Activated CD4-positive, alpha-beta T cell treated with anti-CD3 and anti-CD28 coated beads for 36 hours (primary cell): ENCODE data around the gene NAAA. TPM values are rescaled to one million over a fixed set of nuclear protein-coding genes. Genes with fewer than 3 reads are reported as not detected.
A peak's percentile ranks its signal among the peaks of the same experiment; 100 is the strongest.

Experiments used
- ATAC-seq: fragments of 200-7000 bp; cut with Tn5 transposase; one replicate; pipeline ENCODE4 v1.10.0; 2021; ENCODE audit warnings: mild to moderate bottlenecking, moderate library complexity
- CTCF ChIA-PET: fragments of 350-600 bp; sonication (Branson Sonifier 250); formaldehyde crosslinking; loops from one replicate; lab custom pipeline; 2021; ENCODE audit warnings: antibody characterized with exemption; lab: Charles Lee
- POLR2A ChIA-PET: fragments of 350-600 bp; sonication (Branson Sonifier 250); formaldehyde crosslinking; loops from one replicate; lab custom pipeline; 2021; ENCODE audit warnings: antibody characterized with exemption, inconsistent platforms; lab: Charles Lee
- DNase-seq: peaks from one replicate; pipeline ENCODE4 v3.0.0-alpha.2; 2020
- H3K27ac Mint-ChIP-seq: one replicate; pipeline ENCODE4 v1.8.0; 2021; ENCODE audit warnings: mixed read lengths
- H3K27me3 Mint-ChIP-seq: one replicate; pipeline ENCODE4 v1.8.0; 2021; ENCODE audit warnings: mixed read lengths
- H3K36me3 Mint-ChIP-seq: one replicate; pipeline ENCODE4 v1.8.0; 2021; ENCODE audit warnings: low read depth, mixed read lengths
- H3K4me1 Mint-ChIP-seq: one replicate; pipeline ENCODE4 v1.8.0; 2021; ENCODE audit warnings: mixed read lengths
- H3K4me3 Mint-ChIP-seq: one replicate; pipeline ENCODE4 v1.8.0; 2021; ENCODE audit warnings: mild to moderate bottlenecking, moderate library complexity, mixed read lengths
- H3K9me3 Mint-ChIP-seq: one replicate; pipeline ENCODE4 v1.8.0; 2021; ENCODE audit warnings: low read depth, mixed read lengths
- intact Hi-C, 2 experiments: fragments of 100-400 bp; cut with DNase I in 1 of 2; cut with micrococcal nuclease in 1 of 2; formaldehyde crosslinking; loops; one replicate each; pipeline versions ENCODE4 v1.14.2 to v1.15.1; 2022 to 2024; cut with DNase I, micrococcal nuclease
- total RNA-seq, 2 experiments: library from RNA; stranded (reverse); gene quantifications; one replicate each; pipeline ENCODE4 v1.2.3, GENCODE V29; 2021

NAAA gene
- total RNA-seq, 2 experiments from 2014 or later: 21.2 to 26.8 TPM

DNA sequence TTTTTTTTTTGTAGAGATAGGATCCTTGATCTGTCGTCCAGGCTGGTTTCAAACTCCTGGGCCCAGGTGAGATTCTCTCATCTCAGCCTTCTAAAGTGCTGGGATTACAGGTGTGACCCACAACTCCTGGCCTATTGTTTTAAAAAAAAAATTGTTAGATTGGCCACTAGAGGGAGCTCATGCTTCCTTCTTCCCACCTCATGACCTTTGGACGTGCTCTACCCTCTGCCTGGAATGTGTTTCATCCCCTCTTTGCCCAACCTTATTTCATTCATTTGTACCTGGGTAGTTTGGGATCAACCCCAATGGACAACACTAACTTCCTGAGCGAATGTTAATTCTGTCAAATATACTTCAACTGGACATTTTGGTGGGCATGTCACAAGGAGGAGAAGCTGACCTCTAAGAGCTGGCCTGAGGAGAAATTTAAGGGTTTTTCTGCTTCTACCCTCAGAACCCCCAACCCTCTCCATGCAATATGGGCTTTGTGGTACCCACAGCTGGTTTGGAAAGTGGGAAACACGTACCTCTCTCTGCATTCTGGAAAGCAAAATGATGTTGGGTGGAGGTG lies 45.0 kb downstream of the NAAA start:
- intact Hi-C loops: loop anchor here (1.0 to 5.0 kb wide), 3 partner anchors 171 to 191 kb away; no protein-coding TSS in a partner anchor
- ChIA-PET POLR2A (no interaction called here), CTCF (interaction anchor here (0.6 to 4.3 kb wide), 22 partner anchors 8 to 396 kb away, joined by 3 to 20 read pairs (median 3); partner anchors contain the start of gene NAAA)
- Mint-ChIP-seq H3K4me3 (no peak overlapping the region), H3K4me1 (no peaks in the 10 kb centered on the region), H3K36me3 (no peaks in the 10 kb centered on the region), H3K27ac (no peak overlapping the region), H3K9me3 (no peaks in the 10 kb centered on the region), H3K27me3 (no peaks in the 10 kb centered on the region)
- ATAC-seq: peak; percentile 64
- DNase-seq: peak; percentile 17

DNA sequence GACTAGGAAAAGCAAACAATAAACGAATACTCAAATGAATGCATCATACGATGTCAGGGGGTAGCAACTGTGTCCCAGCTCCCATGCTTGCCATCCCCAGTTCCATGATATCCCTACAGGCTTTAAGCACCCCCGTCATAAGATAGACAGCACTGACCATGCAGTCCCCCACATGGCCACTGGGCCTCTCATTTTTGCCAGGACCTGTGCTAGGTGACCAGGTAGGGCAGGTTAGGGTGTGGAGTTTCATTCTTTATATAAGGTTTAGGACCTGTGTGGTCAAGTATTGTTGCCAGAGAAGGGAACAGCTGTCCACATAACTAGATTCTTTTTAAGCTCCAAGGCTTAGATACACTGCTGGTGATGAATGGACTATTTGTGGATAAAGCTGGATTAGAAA lies 48.3 kb downstream of the NAAA start:
- intact Hi-C loops: no loop called here
- no peaks in the 10 kb centered on the region for H3K4me1 Mint-ChIP-seq
- DNase-seq (peak; percentile 14), ATAC-seq (peak; percentile 36)
- H3K4me3 Mint-ChIP-seq: no peak overlapping the region
- POLR2A ChIA-PET: no interaction called here
- H3K9me3 Mint-ChIP-seq: no peaks in the 10 kb centered on the region
- CTCF ChIA-PET: interaction anchor here (0.7 to 1.4 kb wide), 4 partner anchors 13 to 128 kb away, joined by 3 to 6 read pairs (median 4); no protein-coding TSS in a partner anchor
- peaks cover 2% of the 10 kb centered on the region for H3K27me3 Mint-ChIP-seq
- no peak overlapping the region for H3K27ac Mint-ChIP-seq
- no peaks in the 10 kb centered on the region for H3K36me3 Mint-ChIP-seq

DNA sequence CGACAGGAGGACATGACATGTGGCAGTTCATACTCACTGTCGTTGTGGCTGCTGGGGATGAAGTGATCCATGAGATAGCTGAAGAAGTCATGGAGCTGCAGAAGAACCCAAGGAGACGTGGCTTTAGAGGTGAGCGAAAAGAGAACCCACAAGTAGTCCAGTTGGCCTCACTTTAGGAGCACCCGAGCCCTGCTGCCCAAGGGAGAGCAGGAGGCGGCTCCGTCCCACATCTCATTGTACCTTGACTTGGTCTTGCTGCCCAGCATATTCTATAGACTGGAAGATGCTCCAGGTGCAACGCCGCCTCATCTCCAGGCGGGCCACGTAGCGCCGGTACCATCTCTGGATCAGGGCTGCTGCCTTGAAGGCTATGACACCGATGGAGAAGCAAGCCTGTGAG lies 49.2 kb downstream of the NAAA start:
- DNase-seq (no peak), ATAC-seq (no peak)
- H3K9me3 Mint-ChIP-seq: no peaks in the 10 kb centered on the region
- intact Hi-C loops: no loop called here
- H3K27me3 Mint-ChIP-seq: peaks cover 2% of the 10 kb centered on the region
- H3K4me3 Mint-ChIP-seq: no peak overlapping the region
- H3K4me1 Mint-ChIP-seq: no peaks in the 10 kb centered on the region
- CTCF ChIA-PET: no interaction called here
- no peak overlapping the region for H3K27ac Mint-ChIP-seq
- H3K36me3 Mint-ChIP-seq: no peaks in the 10 kb centered on the region
- POLR2A ChIA-PET: no interaction called here

DNA sequence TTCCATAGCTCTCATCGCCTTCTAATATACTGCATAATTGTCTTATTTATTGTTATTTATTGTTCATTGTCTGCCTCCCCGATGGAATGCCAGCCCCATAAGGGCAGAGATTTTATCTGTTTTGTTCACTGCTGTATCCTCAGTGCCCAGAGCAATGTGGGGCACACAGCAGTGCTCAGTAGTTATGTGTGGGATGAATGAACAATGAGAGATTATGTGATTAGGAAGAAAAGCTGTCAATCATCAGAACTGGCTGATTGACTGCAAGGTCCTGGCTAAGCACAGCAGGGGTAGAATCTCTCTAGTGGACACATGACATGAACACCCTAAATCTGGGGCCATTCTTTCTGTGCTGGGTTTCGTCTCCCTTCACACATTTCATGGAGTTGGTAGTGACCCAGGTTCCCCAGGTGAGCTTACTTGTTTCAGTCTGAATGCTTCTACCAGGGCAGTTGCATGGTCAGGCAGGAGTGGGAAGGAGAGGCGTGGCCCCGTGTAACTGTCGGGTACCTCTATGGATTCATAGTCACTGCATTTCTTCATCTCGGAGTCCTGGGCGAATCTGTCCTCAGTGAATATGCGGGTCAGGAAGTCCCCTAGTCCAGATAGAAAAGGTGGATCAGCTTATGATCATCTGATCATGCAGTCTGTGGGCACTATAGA lies 51.1 kb downstream of the NAAA start:
- Mint-ChIP-seq H3K36me3 (no peaks in the 10 kb centered on the region), H3K27me3 (peaks cover 2% of the 10 kb centered on the region), H3K4me3 (no peak overlapping the region), H3K9me3 (no peaks in the 10 kb centered on the region), H3K4me1 (no peaks in the 10 kb centered on the region), H3K27ac (no peak overlapping the region)
- ATAC-seq (no peak), DNase-seq (no peak)
- intact Hi-C loops: no loop called here
- ChIA-PET CTCF (interaction anchor here (1.0 kb wide), 1 partner anchor 24 kb away, joined by 4 read pairs; no protein-coding TSS in a partner anchor), POLR2A (no interaction called here)

DNA sequence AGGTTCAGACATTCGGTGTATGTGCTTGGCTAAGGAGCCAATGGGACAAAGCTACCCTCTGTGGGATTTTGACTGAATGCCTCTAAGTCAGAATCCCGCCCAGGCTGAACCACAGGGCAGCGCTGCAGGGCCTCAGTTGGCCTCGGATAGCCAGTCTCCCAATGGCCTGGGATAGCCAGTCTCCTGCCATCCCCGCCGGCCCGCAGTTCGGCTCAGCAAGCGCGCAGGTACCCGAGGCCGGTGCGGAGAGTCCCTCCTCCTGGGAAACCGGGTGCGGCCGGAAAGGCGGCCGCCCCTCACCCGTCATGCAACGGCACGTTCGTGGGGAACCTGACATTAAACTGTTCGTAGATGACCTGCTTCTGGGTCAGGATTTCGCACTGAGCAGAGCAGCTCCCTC lies 54.7 kb downstream of the NAAA start:
- CTCF ChIA-PET: interaction anchor here (0.6 kb wide), 1 partner anchor 35 kb away, joined by 5 read pairs; no protein-coding TSS in a partner anchor
- POLR2A ChIA-PET: no interaction called here
- Mint-ChIP-seq H3K27ac (no peak overlapping the region), H3K9me3 (no peaks in the 10 kb centered on the region), H3K36me3 (no peaks in the 10 kb centered on the region), H3K4me1 (no peaks in the 10 kb centered on the region), H3K4me3 (no peak overlapping the region), H3K27me3 (peaks cover 2% of the 10 kb centered on the region)
- ATAC-seq: no peak
- DNase-seq: no peak
- intact Hi-C loops: no loop called here

DNA sequence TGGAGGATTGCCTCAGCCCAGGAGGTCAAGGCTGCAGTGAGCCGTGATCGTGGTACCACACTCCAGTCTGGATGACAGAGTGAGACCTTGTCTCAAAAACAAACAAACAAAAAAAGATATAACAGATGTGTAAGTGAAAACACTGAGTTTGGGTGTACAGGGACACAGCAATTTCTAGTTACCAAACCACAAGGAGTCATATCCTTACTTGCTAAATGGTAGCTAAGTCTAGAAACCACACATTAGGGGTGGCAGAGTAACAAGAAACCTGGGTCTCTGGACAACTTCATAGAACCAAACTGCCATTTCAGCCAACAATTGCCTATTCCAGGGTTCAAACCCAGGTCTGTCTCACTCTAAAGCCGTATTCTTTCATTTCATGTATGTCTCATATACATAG lies 59.3 kb downstream of the NAAA start:
- no peak overlapping the region for H3K4me3 Mint-ChIP-seq
- no peaks in the 10 kb centered on the region for H3K27me3 Mint-ChIP-seq
- ChIA-PET CTCF (interaction anchor here (0.6 to 1.4 kb wide), 3 partner anchors 11 to 355 kb away, joined by 3 to 4 read pairs (median 3); no protein-coding TSS in a partner anchor), POLR2A (no interaction called here)
- H3K4me1 Mint-ChIP-seq: no peaks in the 10 kb centered on the region
- intact Hi-C loops: no loop called here
- ATAC-seq (no peak), DNase-seq (no peak)
- H3K36me3 Mint-ChIP-seq: no peaks in the 10 kb centered on the region
- H3K9me3 Mint-ChIP-seq: no peaks in the 10 kb centered on the region
- no peak overlapping the region for H3K27ac Mint-ChIP-seq

DNA sequence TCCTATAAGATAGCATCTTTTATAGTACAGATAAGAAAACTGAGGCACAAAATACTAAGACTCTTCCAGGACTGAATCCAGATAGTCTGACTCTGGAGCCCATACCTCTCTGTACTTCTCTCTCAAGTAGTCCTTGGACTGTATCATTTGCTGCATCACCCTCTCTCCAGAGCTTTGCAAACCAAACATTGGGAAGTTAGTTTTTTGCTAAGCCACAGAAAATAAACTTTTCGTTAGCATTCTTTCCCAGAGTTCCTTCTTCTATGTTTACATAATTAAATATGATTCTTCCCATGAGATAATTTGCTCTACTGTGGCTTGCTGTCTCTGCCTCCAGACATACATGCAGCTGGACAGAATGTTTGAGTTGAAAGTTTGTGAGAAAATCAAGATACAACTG lies 60.5 kb downstream of the NAAA start:
- intact Hi-C loops: no loop called here
- H3K36me3 Mint-ChIP-seq: no peaks in the 10 kb centered on the region
- ChIA-PET POLR2A (no interaction called here), CTCF (no interaction called here)
- no peaks in the 10 kb centered on the region for H3K9me3 Mint-ChIP-seq
- H3K4me1 Mint-ChIP-seq: no peaks in the 10 kb centered on the region
- ATAC-seq (no peak), DNase-seq (no peak)
- no peaks in the 10 kb centered on the region for H3K27me3 Mint-ChIP-seq
- H3K27ac Mint-ChIP-seq: no peak overlapping the region
- no peak overlapping the region for H3K4me3 Mint-ChIP-seq

DNA sequence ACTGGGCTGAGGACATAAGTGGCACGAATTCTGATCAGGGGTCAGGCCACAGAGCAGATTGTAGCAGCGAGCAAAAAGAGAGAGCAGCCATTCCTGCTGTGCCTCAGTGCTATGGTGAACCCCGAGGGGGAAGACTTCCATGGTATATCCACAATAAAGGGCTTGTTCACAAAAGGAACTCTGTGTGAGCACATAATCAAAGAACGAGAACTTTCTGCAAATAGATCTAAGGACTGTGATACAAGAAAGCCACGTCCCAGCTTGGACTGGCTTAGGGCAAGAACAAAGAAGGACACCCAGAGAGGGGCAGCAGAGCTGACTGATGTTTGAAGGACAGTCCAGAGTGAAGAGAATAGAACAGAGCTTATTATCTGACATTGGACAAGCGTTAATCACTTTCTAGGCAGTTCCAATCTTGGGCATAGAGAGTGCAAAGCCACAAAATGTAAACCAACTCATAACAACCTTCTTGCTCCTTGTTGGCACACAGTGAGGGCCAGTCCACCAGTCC lies 62.5 kb downstream of the NAAA start:
- intact Hi-C loops: no loop called here
- H3K4me1 Mint-ChIP-seq: no peaks in the 10 kb centered on the region
- CTCF ChIA-PET: interaction anchor here (1.0 to 1.5 kb wide), 3 partner anchors 15 to 19 kb away, joined by 3 to 5 read pairs (median 4); no protein-coding TSS in a partner anchor
- DNase-seq (no peak), ATAC-seq (no peak)
- H3K9me3 Mint-ChIP-seq: no peaks in the 10 kb centered on the region
- POLR2A ChIA-PET: no interaction called here
- H3K36me3 Mint-ChIP-seq: no peaks in the 10 kb centered on the region
- H3K27ac Mint-ChIP-seq: no peak overlapping the region
- no peaks in the 10 kb centered on the region for H3K27me3 Mint-ChIP-seq
- H3K4me3 Mint-ChIP-seq: no peak overlapping the region

DNA sequence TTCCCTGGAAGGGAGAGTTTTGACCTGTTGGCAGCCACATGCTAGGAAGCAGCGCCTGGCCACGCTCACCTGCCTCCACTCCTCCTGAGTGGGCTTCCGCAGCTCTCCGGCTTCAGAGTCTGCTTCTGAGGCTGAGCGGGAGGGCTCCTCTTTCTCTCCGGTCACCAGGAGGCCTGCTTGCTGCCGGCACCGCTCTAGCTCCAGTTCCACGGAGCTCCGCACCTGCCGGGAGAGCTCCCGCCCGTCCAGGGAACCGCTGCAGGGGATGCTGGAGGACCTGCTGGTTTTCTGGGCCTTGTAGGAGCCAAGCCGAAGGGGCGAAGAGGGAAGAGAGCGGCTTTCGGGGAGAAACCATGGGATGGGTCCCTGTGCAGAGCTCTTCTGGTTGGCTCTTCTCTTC lies 64.6 kb downstream of the NAAA start:
- no peak overlapping the region for H3K27ac Mint-ChIP-seq
- H3K4me3 Mint-ChIP-seq: no peak overlapping the region
- no peaks in the 10 kb centered on the region for H3K36me3 Mint-ChIP-seq
- intact Hi-C loops: no loop called here
- no peaks in the 10 kb centered on the region for H3K27me3 Mint-ChIP-seq
- ChIA-PET CTCF (interaction anchor here (1.1 kb wide), 1 partner anchor 20 kb away, joined by 3 read pairs; no protein-coding TSS in a partner anchor), POLR2A (no interaction called here)
- no peak for DNase-seq
- H3K9me3 Mint-ChIP-seq: no peaks in the 10 kb centered on the region
- no peaks in the 10 kb centered on the region for H3K4me1 Mint-ChIP-seq
- no peak for ATAC-seq

DNA sequence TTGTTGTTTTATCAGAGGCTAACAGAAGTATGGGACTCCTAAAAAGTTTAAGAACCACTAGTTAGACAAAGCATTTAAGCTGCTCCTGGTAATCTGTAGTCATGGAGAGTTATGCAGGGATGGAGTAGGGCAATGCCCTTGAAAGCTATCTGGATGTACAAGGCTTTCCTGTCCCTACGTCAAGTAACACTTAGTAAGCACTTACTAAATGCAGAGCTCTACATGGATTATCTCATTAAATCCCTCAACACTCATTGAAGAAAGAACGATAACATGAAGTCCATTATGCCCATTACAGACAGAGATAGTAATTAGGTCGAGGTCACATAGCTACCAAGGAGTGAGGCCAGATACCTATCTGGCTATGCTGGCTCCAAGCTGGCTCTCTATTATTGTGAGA lies 71.7 kb downstream of the NAAA start:
- Mint-ChIP-seq H3K9me3 (no peaks in the 10 kb centered on the region), H3K27me3 (no peaks in the 10 kb centered on the region), H3K4me1 (no peaks in the 10 kb centered on the region), H3K4me3 (no peak overlapping the region), H3K27ac (no peak overlapping the region), H3K36me3 (no peaks in the 10 kb centered on the region)
- ChIA-PET CTCF (interaction anchor here (1.0 to 1.2 kb wide), 2 partner anchors 10 to 23 kb away, joined by 3 read pairs; no protein-coding TSS in a partner anchor), POLR2A (no interaction called here)
- ATAC-seq (no peak), DNase-seq (no peak)
- intact Hi-C loops: no loop called here

DNA sequence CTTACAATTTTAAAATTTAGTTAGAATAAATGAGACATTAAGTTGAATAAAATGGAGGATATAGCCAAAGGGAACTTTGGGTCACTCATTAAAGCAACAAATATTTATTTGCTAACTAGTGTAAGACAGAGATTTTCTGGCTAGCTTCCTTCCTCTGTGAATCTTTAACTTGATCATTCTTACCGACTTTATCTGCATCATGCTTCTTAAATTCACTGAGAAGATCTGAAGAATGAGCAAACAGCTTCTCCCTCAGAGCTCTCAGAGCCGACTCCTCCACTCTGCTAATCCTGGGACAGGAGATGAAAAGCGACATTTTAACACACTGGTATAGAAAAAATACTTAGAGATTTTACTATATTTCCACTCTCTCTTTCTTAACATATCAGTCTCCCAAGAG lies 73.7 kb downstream of the NAAA start:
- ChIA-PET CTCF (no interaction called here), POLR2A (no interaction called here)
- Mint-ChIP-seq H3K4me1 (no peaks in the 10 kb centered on the region), H3K36me3 (no peaks in the 10 kb centered on the region), H3K4me3 (no peak overlapping the region), H3K27me3 (no peaks in the 10 kb centered on the region), H3K27ac (no peak overlapping the region), H3K9me3 (peaks cover 2% of the 10 kb centered on the region)
- ATAC-seq: no peak
- intact Hi-C loops: no loop called here
- DNase-seq: no peak
